ENCODE data around the gene PRRC2B. TPM values are rescaled to one million over a fixed set of nuclear protein-coding genes. Genes with fewer than 3 reads are reported as not detected.

PRRC2B gene
- total and polyA plus RNA-seq, 2 experiments from 2014 or later, result 48.2 to 118 TPM

DNA sequence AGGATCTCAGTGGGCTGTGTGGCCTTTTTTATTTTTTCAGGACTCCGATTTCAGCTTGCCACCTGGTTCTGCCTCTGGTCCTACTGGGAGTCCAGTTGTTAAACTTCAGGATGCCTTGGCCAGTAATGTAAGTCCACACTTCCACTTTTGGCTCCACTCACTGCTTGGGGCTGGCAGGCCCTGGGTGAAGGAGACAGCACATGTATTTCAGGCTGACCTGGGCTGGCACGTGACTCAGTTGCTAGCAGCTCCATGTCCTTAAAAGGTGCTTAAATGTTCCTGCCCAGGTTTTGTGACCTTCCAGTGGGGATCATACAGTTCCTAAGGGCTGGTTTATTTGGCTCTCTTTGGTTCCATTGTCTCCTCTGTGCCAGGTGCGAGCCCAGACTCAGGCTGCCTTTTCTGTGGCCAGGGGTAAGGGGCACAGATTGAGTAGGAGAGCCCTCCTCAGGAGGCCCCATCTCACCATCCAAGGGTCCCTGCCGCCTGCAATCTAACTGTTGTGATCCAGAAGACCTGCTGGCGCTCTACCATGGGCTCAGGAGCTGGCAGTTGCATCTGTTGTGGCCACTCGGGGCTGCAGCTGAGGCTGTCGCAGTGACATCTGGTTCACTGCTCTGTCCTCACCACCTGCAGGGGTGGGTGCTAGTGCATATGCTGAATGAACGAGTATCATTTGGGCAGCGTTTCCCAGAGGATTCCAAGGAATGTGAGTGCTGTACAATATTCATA is 89.6 kb downstream of the PRRC2B start:
- Histone ChIP-seq H3K4me2 (no peak overlapping the region), H3K9me2 (replicated peaks; ENCODE audit: insufficient read depth) (no peaks in the 10 kb centered on the region), H3K9me3 (ENCODE audit: low read depth) (no peaks in the 10 kb centered on the region), H3K4me3 (no peak overlapping the region), H4K20me1 (ENCODE audit: insufficient read depth, poor library complexity, severe bottlenecking) (peaks cover 11% of the 10 kb centered on the region), H3K36me3 (replicated peaks; ENCODE audit: insufficient read depth, low read depth) (no peaks in the 10 kb centered on the region), H3K27ac (no peak overlapping the region), H3K79me2 (peaks cover 20% of the 10 kb centered on the region), H3K27me3 (no peaks in the 10 kb centered on the region), H3K4me1 (ENCODE audit: insufficient read depth) (no peaks in the 10 kb centered on the region), H2AFZ (no peak overlapping the region)
- no peak for DNase-seq (ENCODE audit: low spot score)
- WGBS (ENCODE audit: low lambda C conversion rate, missing lambda C conversion rate), result 95% methylated on average over 9 of the region's 9 CpGs
- no peak for TF ChIP-seq EZH2phosphoT487 (IDR thresholded peaks at IDR 0.05; ENCODE audit: low read depth, severe bottlenecking, unreplicated experiment)
- TF ChIP-seq, protein P1, sequence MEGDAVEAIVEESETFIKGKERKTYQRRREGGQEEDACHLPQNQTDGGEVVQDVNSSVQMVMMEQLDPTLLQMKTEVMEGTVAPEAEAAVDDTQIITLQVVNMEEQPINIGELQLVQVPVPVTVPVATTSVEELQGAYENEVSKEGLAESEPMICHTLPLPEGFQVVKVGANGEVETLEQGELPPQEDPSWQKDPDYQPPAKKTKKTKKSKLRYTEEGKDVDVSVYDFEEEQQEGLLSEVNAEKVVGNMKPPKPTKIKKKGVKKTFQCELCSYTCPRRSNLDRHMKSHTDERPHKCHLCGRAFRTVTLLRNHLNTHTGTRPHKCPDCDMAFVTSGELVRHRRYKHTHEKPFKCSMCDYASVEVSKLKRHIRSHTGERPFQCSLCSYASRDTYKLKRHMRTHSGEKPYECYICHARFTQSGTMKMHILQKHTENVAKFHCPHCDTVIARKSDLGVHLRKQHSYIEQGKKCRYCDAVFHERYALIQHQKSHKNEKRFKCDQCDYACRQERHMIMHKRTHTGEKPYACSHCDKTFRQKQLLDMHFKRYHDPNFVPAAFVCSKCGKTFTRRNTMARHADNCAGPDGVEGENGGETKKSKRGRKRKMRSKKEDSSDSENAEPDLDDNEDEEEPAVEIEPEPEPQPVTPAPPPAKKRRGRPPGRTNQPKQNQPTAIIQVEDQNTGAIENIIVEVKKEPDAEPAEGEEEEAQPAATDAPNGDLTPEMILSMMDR (IDR thresholded peaks at IDR 0.05; ENCODE audit: poor library complexity), result no peak
- TF ChIP-seq EZH2 (IDR thresholded peaks at IDR 0.05; ENCODE audit: borderline replicate concordance), result no peak

DNA sequence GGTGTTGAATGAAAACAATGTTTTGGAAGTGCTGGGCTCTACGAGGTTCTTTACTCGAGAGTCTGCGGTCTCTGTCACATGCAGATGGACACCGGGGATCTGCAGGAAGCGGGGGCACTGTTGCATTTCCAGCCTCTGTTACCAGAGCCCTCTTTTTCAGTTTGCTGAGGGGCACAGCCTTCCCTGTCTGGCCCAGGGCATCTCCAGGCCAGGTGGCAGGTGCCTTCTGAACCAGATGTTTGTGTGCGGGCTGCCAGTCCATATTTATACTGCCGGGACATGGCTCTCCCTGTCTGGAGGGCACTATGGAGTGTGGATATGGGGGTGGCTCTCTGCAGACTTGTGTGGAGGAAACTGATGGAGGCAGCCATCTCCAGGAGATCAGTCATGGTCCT is 90.2 kb downstream of the PRRC2B start:
- peaks cover 8% of the 10 kb centered on the region for H4K20me1 ChIP-seq (ENCODE audit: insufficient read depth, poor library complexity, severe bottlenecking)

DNA sequence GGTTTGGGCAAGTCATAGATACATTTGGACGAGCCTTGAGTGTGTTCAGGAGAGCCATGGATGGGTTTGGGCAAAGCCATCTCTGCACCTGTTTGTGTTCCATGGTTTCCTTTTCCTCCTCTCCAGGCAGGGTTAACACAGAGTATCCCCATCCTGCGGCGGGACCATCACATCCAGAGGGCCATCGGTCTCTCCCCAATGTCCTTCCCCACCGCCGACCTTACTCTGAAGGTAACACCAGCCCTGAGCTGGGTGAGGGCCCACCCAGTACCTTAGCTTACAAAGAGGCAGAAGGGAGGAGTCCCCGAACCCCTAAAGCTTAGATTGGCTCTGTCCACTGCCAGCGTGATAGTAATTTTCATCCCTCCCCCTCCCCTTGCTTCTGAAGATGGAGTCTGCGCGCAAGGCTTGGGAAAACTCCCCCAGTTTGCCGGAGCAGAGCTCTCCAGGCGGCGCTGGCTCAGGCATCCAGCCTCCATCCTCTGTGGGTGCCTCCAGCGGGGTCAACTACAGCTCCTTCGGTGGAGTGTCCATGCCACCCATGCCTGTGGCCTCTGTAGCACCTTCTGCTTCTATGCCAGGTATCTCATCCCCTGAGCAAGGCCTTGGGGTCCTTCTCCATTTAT is 90.8 kb downstream of the PRRC2B start:
- H3K9me2 ChIP-seq (replicated peaks; ENCODE audit: insufficient read depth), result no peaks in the 10 kb centered on the region
- H3K4me3 ChIP-seq, result no peak overlapping the region
- no peak overlapping the region for H3K4me2 ChIP-seq
- H3K27ac ChIP-seq, result no peak overlapping the region
- WGBS (ENCODE audit: low lambda C conversion rate, missing lambda C conversion rate), result 98% methylated on average over 15 of the region's 15 CpGs
- H3K4me1 ChIP-seq (ENCODE audit: insufficient read depth), result no peaks in the 10 kb centered on the region
- H3K79me2 ChIP-seq, result peaks cover 15% of the 10 kb centered on the region
- no peak for DNase-seq (ENCODE audit: low spot score)
- H3K27me3 ChIP-seq, result no peaks in the 10 kb centered on the region
- H3K9me3 ChIP-seq (ENCODE audit: low read depth), result no peaks in the 10 kb centered on the region
- H4K20me1 ChIP-seq (ENCODE audit: insufficient read depth, poor library complexity, severe bottlenecking), result peaks cover 7% of the 10 kb centered on the region
- no peak overlapping the region for H2AFZ ChIP-seq
- H3K36me3 ChIP-seq (replicated peaks; ENCODE audit: insufficient read depth, low read depth), result no peaks in the 10 kb centered on the region
- TF ChIP-seq, protein P1 (IDR thresholded peaks at IDR 0.05; ENCODE audit: poor library complexity), result no peak
- TF ChIP-seq EZH2 (IDR thresholded peaks at IDR 0.05; ENCODE audit: borderline replicate concordance) (no peak), EZH2phosphoT487 (IDR thresholded peaks at IDR 0.05; ENCODE audit: low read depth, severe bottlenecking, unreplicated experiment) (no peak)

More for the DNA sequence above, 90.2 kb downstream of the PRRC2B start:
- H3K36me3 ChIP-seq (replicated peaks; ENCODE audit: insufficient read depth, low read depth), result no peaks in the 10 kb centered on the region
- WGBS (ENCODE audit: low lambda C conversion rate, missing lambda C conversion rate), result 94% methylated on average over 7 of the region's 7 CpGs
- H3K27me3 ChIP-seq, result no peaks in the 10 kb centered on the region
- TF ChIP-seq, protein P1 (IDR thresholded peaks at IDR 0.05; ENCODE audit: poor library complexity), result no peak
- TF ChIP-seq EZH2 (IDR thresholded peaks at IDR 0.05; ENCODE audit: borderline replicate concordance), result no peak
- no peak for TF ChIP-seq EZH2phosphoT487 (IDR thresholded peaks at IDR 0.05; ENCODE audit: low read depth, severe bottlenecking, unreplicated experiment)
- H3K9me2 ChIP-seq (replicated peaks; ENCODE audit: insufficient read depth), result no peaks in the 10 kb centered on the region
- H3K27ac ChIP-seq, result no peak overlapping the region
- no peak overlapping the region for H3K4me3 ChIP-seq
- H2AFZ ChIP-seq, result no peak overlapping the region
- no peaks in the 10 kb centered on the region for H3K9me3 ChIP-seq (ENCODE audit: low read depth)
- DNase-seq (ENCODE audit: low spot score), result no peak
- no peaks in the 10 kb centered on the region for H3K4me1 ChIP-seq (ENCODE audit: insufficient read depth)
- H3K79me2 ChIP-seq, result peaks cover 15% of the 10 kb centered on the region
- no peak overlapping the region for H3K4me2 ChIP-seq
